ENCODE results near the gene MARK4. TPM values are rescaled to one million over a fixed set of nuclear protein-coding genes. Genes with fewer than 3 reads are reported as not detected.

The MARK4 gene
- total RNA-seq, 4 donors from 2014 or later: 17.4 to 36.9 (median 27.5) TPM

- intact Hi-C loops (cut with DNase I): no loop called here
- Histone ChIP-seq H3K27me3 (no peaks in the 10 kb centered on the region), H3K4me3 (no peak overlapping the region), H3K9me3 (no peaks in the 10 kb centered on the region), H3K36me3 (peaks cover 29 to 100% (median 88%) of the 10 kb centered on the region in 4 donors), H3K27ac (replicated peaks in 1 of 4) (no peak overlapping the region), H3K4me1 (no peaks in the 10 kb centered on the region)
- WGBS: 85% methylated on average over 6 of the region's 7 CpGs
- DNase-seq (ENCODE audit: extremely low spot score): no peak
- TF ChIP-seq POLR2A (IDR thresholded peaks at IDR 0.05; ENCODE audit: low read depth) (no peak), CTCF (IDR thresholded peaks at IDR 0.05) (no peak), POLR2AphosphoS5 (IDR thresholded peaks at IDR 0.05) (no peak), EP300 (IDR thresholded peaks at IDR 0.05) (no peak)
Measured at GRCh38 chr19:45276284-45276687, 25.2 kb downstream of the MARK4 start.

- WGBS: 89% methylated on average over 9 of the region's 10 CpGs
- intact Hi-C loops (cut with DNase I): no loop called here
- no peaks in the 10 kb centered on the region for H3K9me3 ChIP-seq
- no peaks in the 10 kb centered on the region for H3K4me1 ChIP-seq
- H3K27me3 ChIP-seq: no peaks in the 10 kb centered on the region
- peaks cover 30 to 97% (median 86%) of the 10 kb centered on the region in 4 donors for H3K36me3 ChIP-seq
- no peak overlapping the region for H3K4me3 ChIP-seq
- no peak overlapping the region for H3K27ac ChIP-seq (replicated peaks in 1 of 4)
- TF ChIP-seq POLR2A (IDR thresholded peaks at IDR 0.05; ENCODE audit: low read depth): no peak
- no peak for TF ChIP-seq CTCF (IDR thresholded peaks at IDR 0.05)
- no peak for TF ChIP-seq EP300 (IDR thresholded peaks at IDR 0.05)
- TF ChIP-seq POLR2AphosphoS5 (IDR thresholded peaks at IDR 0.05): no peak
- no peak for DNase-seq (ENCODE audit: extremely low spot score)
Measured at GRCh38 chr19:45278087-45278486, 27.0 kb downstream of the MARK4 start.

- H3K27ac ChIP-seq (replicated peaks in 1 of 4): no peak overlapping the region
- no peaks in the 10 kb centered on the region for H3K27me3 ChIP-seq
- TF ChIP-seq CTCF (IDR thresholded peaks at IDR 0.05) (no peak), POLR2AphosphoS5 (IDR thresholded peaks at IDR 0.05) (no peak), EP300 (IDR thresholded peaks at IDR 0.05) (no peak), POLR2A (IDR thresholded peaks at IDR 0.05; ENCODE audit: low read depth) (no peak)
- no peak for DNase-seq (ENCODE audit: extremely low spot score)
- peaks cover 30 to 92% (median 75%) of the 10 kb centered on the region in 4 donors for H3K36me3 ChIP-seq
- intact Hi-C loops (cut with DNase I): no loop called here
- no peaks in the 10 kb centered on the region for H3K9me3 ChIP-seq
- H3K4me3 ChIP-seq: no peak overlapping the region
- WGBS: 85% methylated on average over 2 of the region's 3 CpGs
- H3K4me1 ChIP-seq: no peaks in the 10 kb centered on the region
Measured at GRCh38 chr19:45279587-45280192, 28.6 kb downstream of the MARK4 start.

GRCh38 chr19:45280471-45280961, 29.4 kb downstream of the MARK4 start:
- Histone ChIP-seq H3K4me3 (no peak overlapping the region), H3K27me3 (no peaks in the 10 kb centered on the region), H3K4me1 (no peaks in the 10 kb centered on the region), H3K9me3 (no peaks in the 10 kb centered on the region), H3K27ac (replicated peaks in 1 of 4) (no peak overlapping the region), H3K36me3 (peaks cover 34 to 92% (median 69%) of the 10 kb centered on the region in 4 donors)
- no peak for TF ChIP-seq POLR2AphosphoS5 (IDR thresholded peaks at IDR 0.05)
- no peak for TF ChIP-seq CTCF (IDR thresholded peaks at IDR 0.05)
- TF ChIP-seq POLR2A (IDR thresholded peaks at IDR 0.05; ENCODE audit: low read depth): no peak
- no peak for TF ChIP-seq EP300 (IDR thresholded peaks at IDR 0.05)
- 94% methylated on average over 19 of the region's 19 CpGs for WGBS
- intact Hi-C loops (cut with DNase I): no loop called here
- DNase-seq (ENCODE audit: extremely low spot score): no peak
